A549 (cell line): ENCODE results near the gene RXFP3.

Source experiments
- BHLHE40 ChIP-seq: IDR thresholded peaks from 2 replicates; pipeline ENCODE4 v1.6.1; 2012; ENCODE audit warnings: low read depth, low read length, inconsistent platforms
- CEBPB ChIP-seq, 2 experiments: fragments of >200 bp in 1 of 2; sonication (Bioruptor Twin) in 1 of 2; formaldehyde crosslinking in 1 of 2; IDR thresholded peaks; 2 replicates each; pipeline ENCODE4 v1.6.1; 2012 to 2016
- JUNB ChIP-seq: fragments of >200 bp; sonication (Bioruptor Twin); formaldehyde crosslinking; IDR thresholded peaks from 2 replicates; pipeline ENCODE4 v1.6.1; 2016
- TF ChIP-seq, protein P1 (sequence below): fragments of >200 bp; sonication (Bioruptor Twin); formaldehyde crosslinking; IDR thresholded peaks from 3 replicates; pipeline ENCODE4 v1.5.1; 2016
- TF ChIP-seq, protein P2 (sequence below): IDR thresholded peaks from 2 replicates; pipeline ENCODE4 v1.6.1; 2012

DNA sequence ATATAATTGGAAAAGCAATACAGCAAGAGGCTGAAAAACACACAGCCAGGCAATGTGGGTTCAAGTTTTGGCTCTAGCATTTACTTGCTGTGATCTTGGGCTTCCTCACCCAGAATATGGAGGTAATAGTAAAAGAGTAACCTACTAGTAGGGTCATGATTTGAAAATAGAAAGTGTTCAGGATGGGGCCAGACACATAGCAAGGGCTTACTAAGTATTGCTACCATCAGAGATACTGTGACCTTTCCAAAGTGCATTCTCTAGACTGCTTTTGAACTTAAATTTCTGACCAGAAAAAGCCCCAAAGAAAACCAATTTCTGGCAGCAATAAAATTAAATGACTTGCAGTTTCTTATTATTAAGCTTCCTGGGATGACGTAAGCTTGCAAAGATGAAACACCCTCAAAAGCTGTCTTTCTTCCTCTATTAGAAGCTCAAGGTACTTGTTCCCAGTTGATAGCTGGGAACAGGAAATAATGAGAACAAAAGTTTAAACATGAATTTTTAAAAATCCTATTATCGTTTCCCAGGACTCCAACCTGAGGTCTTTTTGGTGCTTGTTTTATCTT is 28.0 kb downstream of the RXFP3 start:
- TF ChIP-seq BHLHE40 (no peak), JUNB (no peak), CEBPB (IDR thresholded peaks at IDR 0.05) (no peak)
- TF ChIP-seq, protein P1, sequence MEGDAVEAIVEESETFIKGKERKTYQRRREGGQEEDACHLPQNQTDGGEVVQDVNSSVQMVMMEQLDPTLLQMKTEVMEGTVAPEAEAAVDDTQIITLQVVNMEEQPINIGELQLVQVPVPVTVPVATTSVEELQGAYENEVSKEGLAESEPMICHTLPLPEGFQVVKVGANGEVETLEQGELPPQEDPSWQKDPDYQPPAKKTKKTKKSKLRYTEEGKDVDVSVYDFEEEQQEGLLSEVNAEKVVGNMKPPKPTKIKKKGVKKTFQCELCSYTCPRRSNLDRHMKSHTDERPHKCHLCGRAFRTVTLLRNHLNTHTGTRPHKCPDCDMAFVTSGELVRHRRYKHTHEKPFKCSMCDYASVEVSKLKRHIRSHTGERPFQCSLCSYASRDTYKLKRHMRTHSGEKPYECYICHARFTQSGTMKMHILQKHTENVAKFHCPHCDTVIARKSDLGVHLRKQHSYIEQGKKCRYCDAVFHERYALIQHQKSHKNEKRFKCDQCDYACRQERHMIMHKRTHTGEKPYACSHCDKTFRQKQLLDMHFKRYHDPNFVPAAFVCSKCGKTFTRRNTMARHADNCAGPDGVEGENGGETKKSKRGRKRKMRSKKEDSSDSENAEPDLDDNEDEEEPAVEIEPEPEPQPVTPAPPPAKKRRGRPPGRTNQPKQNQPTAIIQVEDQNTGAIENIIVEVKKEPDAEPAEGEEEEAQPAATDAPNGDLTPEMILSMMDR = no peak
- TF ChIP-seq, protein P2, sequence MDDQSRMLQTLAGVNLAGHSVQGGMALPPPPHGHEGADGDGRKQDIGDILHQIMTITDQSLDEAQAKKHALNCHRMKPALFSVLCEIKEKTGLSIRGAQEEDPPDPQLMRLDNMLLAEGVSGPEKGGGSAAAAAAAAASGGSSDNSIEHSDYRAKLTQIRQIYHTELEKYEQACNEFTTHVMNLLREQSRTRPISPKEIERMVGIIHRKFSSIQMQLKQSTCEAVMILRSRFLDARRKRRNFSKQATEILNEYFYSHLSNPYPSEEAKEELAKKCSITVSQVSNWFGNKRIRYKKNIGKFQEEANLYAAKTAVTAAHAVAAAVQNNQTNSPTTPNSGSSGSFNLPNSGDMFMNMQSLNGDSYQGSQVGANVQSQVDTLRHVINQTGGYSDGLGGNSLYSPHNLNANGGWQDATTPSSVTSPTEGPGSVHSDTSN = no peak
